ENCODE results near the gene PTCD3.

GRCh38 chr2:86189782-86190416 is 83.9 kb downstream of the PTCD3 start:
- TF ChIP-seq CTCF (IDR thresholded peaks at IDR 0.05; ENCODE audit: insufficient read depth, low read length, poor library complexity, severe bottlenecking) (no peak), EZH2phosphoT487 (conservative IDR thresholded peaks at IDR 0.05; ENCODE audit: low read length) (no peak)

Measured in SU-DHL-6 (cell line).